Kidney (tissue), 14 donors: ENCODE data around the gene PKIG. TPM values are rescaled to one million over a fixed set of nuclear protein-coding genes. Genes with fewer than 3 reads are reported as not detected.
A peak's percentile ranks its signal among the peaks of the same experiment; 100 is the strongest.

ENCODE experiments used
- DNase-seq, 5 donors: peaks; one replicate each; pipeline ENCODE4 v3.0.0-alpha.2; 2013 to 2020
- FAIRE-seq: peaks from 2 replicates; lab custom pipeline; 2012; peaks lifted over from hg19 to GRCh38; lab: Jason Lieb, UNC
- H3K27ac ChIP-seq, 2 donors: one replicate each; pipeline ENCODE4 v1.7.0; 2013; ENCODE audit warnings: low read depth in 2 of 2, low read length in 2 of 2, inconsistent platforms in 1 of 2
- H3K27me3 ChIP-seq: one replicate; pipeline ENCODE4 v1.7.1; 2013; ENCODE audit warnings: low read length, inconsistent platforms; ENCODE audit not compliant: control insufficient read depth, insufficient read depth
- H3K36me3 ChIP-seq, 3 donors: one replicate each; pipeline versions ENCODE4 v1.7.0 to v1.7.1; 2013; ENCODE audit warnings: low read length in 3 of 3, control low read depth in 1 of 3, inconsistent platforms in 1 of 3; ENCODE audit not compliant: insufficient read depth in 3 of 3, control insufficient read depth in 2 of 3
- H3K4me1 ChIP-seq, 3 donors: one replicate each; pipeline versions ENCODE4 v1.7.0 to v1.7.1; 2013; ENCODE audit warnings: low read length in 3 of 3, inconsistent platforms in 1 of 3, low read depth in 1 of 3; ENCODE audit not compliant: control insufficient read depth in 2 of 3, insufficient read depth in 2 of 3
- H3K4me3 ChIP-seq, 3 donors: one replicate each; pipeline versions ENCODE4 v1.7.0 to v1.8.1; 2013; ENCODE audit warnings: low read length in 3 of 3, control low read depth in 1 of 3, inconsistent platforms in 1 of 3
- H3K9ac ChIP-seq, 3 donors: one replicate each; pipeline versions ENCODE4 v1.7.0 to v1.7.1; 2013; ENCODE audit warnings: low read length in 3 of 3, control low read depth in 1 of 3, inconsistent platforms in 1 of 3
- H3K9me3 ChIP-seq, 3 donors: one replicate each; pipeline versions ENCODE4 v1.7.0 to v1.7.1; 2013; ENCODE audit warnings: low read length in 3 of 3, control low read depth in 1 of 3, inconsistent platforms in 1 of 3; ENCODE audit not compliant: control insufficient read depth in 2 of 3, insufficient read depth in 1 of 3
- CTCF ChIP-seq: IDR thresholded peaks from 3 replicates; pipeline ENCODE4 v1.5.1; 2012; ENCODE audit warnings: mild to moderate bottlenecking, moderate library complexity, borderline replicate concordance; ENCODE audit not compliant: insufficient read depth; ENCODE audit errors: extremely low read depth
- intact Hi-C: fragments of 100-400 bp; cut with DNase I; formaldehyde crosslinking; loops from one replicate; pipeline ENCODE4 v1.11.1; 2022
- polyA plus RNA-seq: library from polyadenylated mRNA; stranded (reverse); fragments of 350-450 nt; fragmentation: Illumina TruSeq; extraction: RNeasy Lipid Tissue Mini Kit (QIAGEN cat#74804); gene quantifications from one replicate; pipeline ENCODE4 v1.2.3, GENCODE V29; 2014; ENCODE audit warnings: low read depth, low replicate concordance; ENCODE audit not compliant: insufficient read depth
- total RNA-seq: library from RNA; stranded (reverse); fragmentation: NEBNext Ultra II Directional; extraction: Animal tissue kit (Norgen Biotek cat#: 25700); gene quantifications from one replicate; pipeline ENCODE4 v1.2.1, GENCODE V29; 2021
- donor health status: control.
- donor health status: control.
- donor health status: control.
- donor health status: control.
- donor health status: control.
- donor health status: DM: yes; HTN: yes; CAD: no.
- donor health status: Normal renal cell carcinoma (clear cell type).

The PKIG gene
- total and polyA plus RNA-seq, 2 donors from 2014 or later: 71.1 to 150 TPM

GRCh38 chr20:44549123-44549522 is 33.3 kb upstream of the PKIG start:
- DNase-seq (peak in 1 of 5 donors; percentile 7), FAIRE-seq (no peak)
- Histone ChIP-seq H3K9me3 (no peaks in the 10 kb centered on the region), H3K27me3 (no peaks in the 10 kb centered on the region), H3K4me1 (peaks cover 0 to 8% (median 2%) of the 10 kb centered on the region in 3 donors), H3K4me3 (no peak overlapping the region), H3K27ac (peak overlapping the region in 1 of 2 donors; percentile 28), H3K36me3 (no peaks in the 10 kb centered on the region), H3K9ac (no peak overlapping the region)
- intact Hi-C loops: no loop called here
- no peak for TF ChIP-seq CTCF

GRCh38 chr20:44552050-44552449 is 30.3 kb upstream of the PKIG start:
- FAIRE-seq (no peak), DNase-seq (no peak)
- Histone ChIP-seq H3K27ac (no peak overlapping the region), H3K4me1 (peaks cover 2 to 8% (median 5%) of the 10 kb centered on the region in 3 donors), H3K9me3 (no peaks in the 10 kb centered on the region), H3K36me3 (no peaks in the 10 kb centered on the region), H3K27me3 (no peaks in the 10 kb centered on the region), H3K4me3 (no peak overlapping the region), H3K9ac (no peak overlapping the region)
- intact Hi-C loops: no loop called here
- TF ChIP-seq CTCF: no peak

GRCh38 chr20:44552568-44552949 is 29.8 kb upstream of the PKIG start:
- TF ChIP-seq CTCF: no peak
- Histone ChIP-seq H3K9ac (no peak overlapping the region), H3K9me3 (no peaks in the 10 kb centered on the region), H3K36me3 (no peaks in the 10 kb centered on the region), H3K4me1 (peaks cover 2 to 8% (median 5%) of the 10 kb centered on the region in 3 donors), H3K4me3 (no peak overlapping the region), H3K27ac (peak overlapping the region in 1 of 2 donors; percentile 34), H3K27me3 (no peaks in the 10 kb centered on the region)
- FAIRE-seq (no peak), DNase-seq (no peak)
- intact Hi-C loops: no loop called here
